Measurements from ENCODE around the gene PXK.

PXK gene

DNA sequence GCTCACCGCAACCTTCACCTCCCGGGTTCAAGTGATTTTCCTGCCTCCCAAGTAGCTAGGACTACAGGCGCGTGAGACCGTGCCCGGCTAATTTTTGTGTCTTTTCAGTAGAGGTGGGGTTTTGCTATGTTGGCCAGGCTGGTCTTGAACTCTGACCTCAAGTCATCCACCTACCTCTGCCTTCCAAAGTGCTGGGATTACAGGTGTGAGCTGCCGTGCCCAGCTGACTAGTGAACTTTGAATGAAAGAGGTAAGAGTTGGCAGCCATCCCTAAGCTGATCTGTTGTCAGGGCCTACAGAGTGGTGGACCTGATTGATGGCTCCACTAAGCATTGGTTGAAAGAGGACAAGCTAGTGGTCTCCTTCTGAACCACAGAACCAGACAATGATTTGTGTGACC lies 15.3 kb downstream of the PXK start:
- no peak for DNase-seq (ENCODE audit: low read depth in 2 of 2)

- DNase-seq (ENCODE audit: low read depth in 2 of 2), result no peak
Measured at GRCh38 chr3:58349792-58350626, 17.3 kb downstream of the PXK start.

DNA sequence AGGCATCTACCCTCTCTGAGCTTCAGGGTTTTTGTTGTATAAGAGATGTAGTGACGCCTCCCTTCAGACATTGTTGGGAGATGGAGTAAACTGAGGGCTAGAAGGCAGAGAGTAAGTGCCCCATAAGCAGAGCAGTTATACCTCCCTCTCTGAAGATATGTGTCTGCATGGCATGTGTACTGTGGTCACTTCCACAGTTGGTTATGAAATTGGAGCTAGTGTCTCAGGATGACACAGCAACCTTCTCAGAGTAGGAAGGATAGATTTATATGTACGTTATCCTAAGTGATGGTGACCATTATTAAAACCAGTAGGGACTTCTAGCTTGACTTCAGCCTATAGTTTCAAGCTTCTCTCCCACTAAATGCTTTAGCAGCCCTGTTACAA lies 17.9 kb downstream of the PXK start:
- no peak for DNase-seq (ENCODE audit: low read depth in 2 of 2)

- no peak for DNase-seq (ENCODE audit: low read depth in 2 of 2)
Measured at GRCh38 chr3:58351920-58352319, 19.2 kb downstream of the PXK start.

GRCh38 chr3:58352626-58353025 lies 19.9 kb downstream of the PXK start:
- no peak for DNase-seq (ENCODE audit: low read depth in 2 of 2)

DNA sequence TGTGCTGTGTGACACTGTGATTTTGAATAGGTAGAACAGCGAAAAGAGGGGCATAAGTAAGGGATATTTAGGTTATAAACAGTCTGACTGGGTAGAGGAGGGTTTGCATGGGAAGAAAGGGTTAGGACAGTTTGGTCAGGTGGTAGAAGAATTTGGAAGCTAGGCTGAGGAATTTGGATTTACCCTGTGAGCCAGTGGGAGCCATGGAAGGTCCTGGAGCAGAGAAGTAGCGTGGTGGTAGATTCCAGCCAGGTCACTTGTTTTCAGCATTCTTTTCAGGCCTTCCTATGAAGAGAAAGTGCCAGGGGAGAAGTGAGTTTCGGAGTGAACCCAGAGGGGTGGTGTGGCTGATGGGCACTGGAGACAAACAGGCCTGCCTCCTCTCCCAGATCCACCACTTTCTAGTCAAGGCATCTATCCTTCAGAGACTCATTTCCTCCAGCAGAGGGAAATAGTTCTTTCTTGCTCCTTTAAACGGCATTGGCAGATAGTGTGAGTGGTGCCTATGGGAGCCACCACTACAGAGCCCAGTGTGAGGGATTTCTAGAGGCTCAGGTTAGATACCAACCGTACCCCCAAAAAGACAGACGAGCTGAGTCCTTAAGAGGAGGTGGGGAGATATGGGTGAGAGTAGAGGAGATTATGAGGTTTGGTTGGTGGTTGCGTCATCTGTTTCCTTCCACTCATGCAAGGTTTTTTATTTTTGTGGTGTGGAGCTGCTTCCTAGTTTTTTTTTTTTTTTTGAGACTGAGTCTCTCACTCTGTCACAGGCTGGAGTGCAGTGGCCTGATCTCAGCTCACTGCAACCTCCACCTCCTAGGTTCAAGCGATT lies 21.2 kb downstream of the PXK start:
- no peak for DNase-seq (ENCODE audit: low read depth in 2 of 2)

DNA sequence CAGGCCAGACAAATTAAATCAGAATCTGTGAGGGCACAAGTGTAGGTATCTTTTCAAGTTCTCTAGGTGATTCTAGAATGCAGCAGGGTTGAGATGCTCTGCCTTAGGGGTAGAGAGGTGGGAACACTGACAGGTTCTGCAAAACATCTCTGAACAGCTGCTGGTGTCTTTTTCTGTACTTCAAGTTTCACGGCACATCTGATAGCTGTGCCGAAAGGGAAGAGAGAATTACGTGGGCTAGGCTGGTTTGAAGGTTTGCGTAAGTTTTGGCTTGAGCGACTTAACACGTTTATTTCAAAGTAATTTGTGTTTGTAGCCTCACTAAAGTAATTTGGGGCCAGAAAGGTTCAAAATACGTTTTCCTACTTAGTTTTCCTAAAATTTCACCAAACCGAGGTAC lies 22.5 kb downstream of the PXK start:
- DNase-seq (ENCODE audit: low read depth in 2 of 2), result no peak

- DNase-seq (ENCODE audit: low read depth in 2 of 2), result no peak
Measured at GRCh38 chr3:58356054-58356453, 23.4 kb downstream of the PXK start.

- DNase-seq (ENCODE audit: low read depth in 2 of 2), result no peak
Measured at GRCh38 chr3:58357402-58357801, 24.7 kb downstream of the PXK start.

DNA sequence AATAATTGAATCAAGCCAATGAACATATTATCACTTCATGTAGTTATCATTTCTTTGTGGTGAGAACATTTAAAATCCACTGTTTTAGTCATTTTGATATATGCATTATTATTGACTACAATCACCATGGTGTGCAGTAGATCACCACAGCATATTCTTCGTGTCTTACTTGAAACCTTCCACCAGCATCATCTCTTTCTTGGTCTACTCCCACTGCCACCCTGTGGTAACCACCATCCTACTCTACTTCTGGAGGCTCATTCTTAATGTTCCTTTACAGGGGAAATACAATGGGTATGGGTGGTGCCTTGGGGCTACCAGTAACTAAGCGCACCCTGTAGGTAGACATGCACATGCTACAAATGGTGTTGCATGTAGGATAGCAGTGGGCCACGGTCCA lies 25.4 kb downstream of the PXK start:
- DNase-seq (ENCODE audit: low read depth in 2 of 2), result no peak

DNA sequence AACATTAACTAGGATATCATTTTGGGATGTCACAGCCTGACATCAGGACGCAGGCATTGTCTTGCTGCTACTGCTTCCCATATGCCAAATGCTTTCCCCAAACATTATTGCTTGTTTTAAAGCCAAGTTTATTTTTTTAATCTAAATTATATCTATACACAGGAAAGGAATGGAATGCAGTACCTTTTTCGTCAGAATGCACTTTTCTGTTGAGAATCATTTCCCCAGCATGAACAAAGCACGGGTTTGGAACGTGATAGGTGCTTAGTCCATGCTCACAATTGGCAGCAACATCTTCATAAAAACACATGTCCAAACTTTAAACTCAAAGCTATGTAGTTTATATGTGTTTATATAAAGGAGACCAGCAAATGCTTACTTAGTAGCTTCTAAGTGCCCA lies 26.1 kb downstream of the PXK start:
- no peak for DNase-seq (ENCODE audit: low read depth in 2 of 2)

DNA sequence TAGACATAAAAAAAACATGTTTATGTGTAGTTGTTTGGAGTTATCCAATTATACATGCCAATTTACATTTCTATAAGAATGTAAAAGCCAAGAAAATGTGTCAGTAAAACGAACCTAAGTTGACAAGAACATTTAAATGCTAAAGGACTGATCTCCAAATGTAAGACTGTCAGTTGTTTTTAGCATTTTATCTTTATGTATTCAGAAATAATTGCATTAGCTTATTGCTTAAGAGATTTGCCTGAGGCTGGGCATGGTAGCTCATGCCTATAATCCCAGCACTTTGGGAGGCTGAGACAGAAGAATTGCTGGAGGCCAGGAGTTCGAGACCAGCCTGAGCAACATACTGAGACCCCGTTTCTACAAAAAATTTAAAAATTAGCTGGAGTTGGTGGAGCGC lies 26.9 kb downstream of the PXK start:
- no peak for DNase-seq (ENCODE audit: low read depth in 2 of 2)

DNA sequence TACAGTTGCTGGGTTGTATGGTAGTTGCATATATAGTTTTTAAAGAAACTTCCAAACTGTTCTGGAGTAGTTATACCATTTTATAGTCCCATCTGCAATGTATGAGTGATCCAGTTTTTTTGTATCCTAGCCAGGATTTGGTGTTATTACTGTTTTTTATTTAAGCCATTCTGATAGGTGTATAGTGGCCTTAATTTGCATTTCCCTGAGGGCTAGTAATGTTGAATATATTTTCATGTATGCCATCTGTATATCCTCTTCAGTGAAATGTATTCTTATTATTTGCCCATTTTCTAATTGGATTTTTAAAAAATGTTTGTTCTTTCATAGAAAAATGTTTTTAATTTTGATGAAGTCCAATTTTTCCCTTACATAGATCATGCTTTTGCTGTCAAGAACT lies 29.2 kb downstream of the PXK start:
- no peak for DNase-seq (ENCODE audit: low read depth in 2 of 2)

DNA sequence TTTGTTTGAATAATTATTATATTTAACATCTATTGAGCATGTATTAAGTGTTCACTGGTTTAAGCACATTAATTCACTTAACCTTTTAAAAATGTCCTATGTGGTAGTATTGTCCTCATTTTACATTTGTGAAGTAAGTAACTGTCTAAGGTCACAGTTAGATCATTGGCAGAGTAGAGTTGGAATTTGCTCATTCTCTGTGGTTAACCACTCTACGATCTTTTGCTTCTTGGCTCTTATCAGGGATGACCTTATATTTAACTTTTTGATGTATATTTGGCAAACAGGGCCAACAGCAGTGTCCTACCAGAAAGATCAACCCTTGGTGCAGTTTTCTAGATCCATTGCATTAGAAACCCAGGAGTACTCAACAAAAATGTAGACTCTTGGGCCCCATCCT lies 34.0 kb downstream of the PXK start:
- DNase-seq (ENCODE audit: low read depth in 2 of 2), result no peak

DNA sequence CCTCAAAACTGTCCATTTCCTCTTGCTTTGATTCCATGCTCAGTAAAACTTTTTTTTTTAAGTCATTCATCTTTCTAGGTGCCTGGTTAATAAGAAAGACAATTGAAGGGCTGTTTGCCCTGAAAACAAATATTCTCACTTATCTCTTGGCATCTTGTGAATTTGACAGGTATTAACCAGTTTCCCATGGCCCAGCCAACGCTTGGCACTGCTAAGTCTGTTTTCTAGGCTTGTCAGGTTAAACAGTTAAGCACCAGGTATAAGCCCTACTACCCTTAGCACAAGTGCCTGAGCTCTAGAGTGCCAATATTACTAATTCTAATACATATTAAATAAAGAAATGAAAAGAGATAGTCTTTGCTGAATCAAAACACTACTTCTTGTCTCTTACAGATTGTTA lies 36.3 kb downstream of the PXK start:
- DNase-seq (ENCODE audit: low read depth in 2 of 2), result no peak

GRCh38 chr3:58369876-58370275 lies 37.2 kb downstream of the PXK start:
- no peak for DNase-seq (ENCODE audit: low read depth in 2 of 2)

DNA sequence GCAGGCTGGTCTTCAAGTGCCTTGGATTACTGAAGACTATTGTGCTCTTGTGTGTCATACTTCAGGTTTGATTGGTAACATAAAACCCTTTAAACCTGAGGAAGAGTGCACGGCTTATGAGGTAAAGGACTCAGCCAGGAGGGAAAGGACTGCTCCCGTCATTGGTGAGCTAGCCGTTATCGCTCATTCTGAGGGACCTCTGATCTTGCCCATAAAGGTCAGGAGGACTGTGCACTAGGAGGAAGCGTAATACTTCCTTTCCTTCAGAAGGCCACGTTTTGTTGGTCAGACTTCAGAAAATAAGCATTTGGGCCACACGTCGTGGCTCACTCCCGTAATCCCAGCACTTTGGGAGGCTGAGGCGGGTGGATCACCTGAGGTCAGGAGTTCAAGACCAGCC lies 37.7 kb downstream of the PXK start:
- DNase-seq (ENCODE audit: low read depth in 2 of 2), result no peak

- no peak for DNase-seq (ENCODE audit: low read depth in 2 of 2)
Measured at GRCh38 chr3:58371754-58372153, 39.1 kb downstream of the PXK start.

DNA sequence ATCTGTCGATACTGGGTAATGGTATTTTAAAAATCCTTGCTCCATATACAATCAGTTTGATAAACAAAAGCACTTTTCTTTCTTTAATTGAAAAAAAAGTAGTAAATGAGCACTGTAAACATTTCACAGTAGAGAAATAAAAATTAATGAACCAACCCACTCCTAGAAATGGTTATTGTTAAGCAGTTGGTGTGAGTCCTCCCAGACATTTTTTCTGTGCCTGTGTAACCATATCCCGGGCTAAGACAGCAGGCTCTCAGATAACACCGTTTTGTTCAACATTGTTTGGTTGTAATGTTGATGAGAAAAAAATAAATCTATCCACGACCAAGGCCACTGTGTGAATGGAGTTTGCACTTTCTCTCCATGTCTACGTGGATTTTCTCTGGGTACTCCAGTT lies 42.6 kb downstream of the PXK start:
- DNase-seq (ENCODE audit: low read depth in 2 of 2), result no peak

DNA sequence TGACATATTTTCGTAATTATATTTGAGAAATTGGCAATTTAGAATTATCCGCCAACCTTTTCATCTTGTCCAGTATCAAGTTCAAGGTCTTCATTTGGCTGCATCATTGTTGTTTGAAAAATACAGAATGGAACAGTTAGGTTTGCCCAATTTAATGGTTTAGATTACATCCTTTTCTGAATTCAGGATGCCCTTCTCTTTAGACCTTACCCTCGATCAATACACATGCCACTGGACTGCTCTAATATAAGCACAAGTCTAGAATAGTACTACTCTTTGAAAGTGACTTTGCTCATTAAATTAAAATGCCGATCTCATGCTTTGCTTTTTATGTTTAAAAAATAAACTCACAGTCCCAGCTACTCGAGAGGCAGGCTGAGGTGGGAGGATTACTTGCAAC lies 44.5 kb downstream of the PXK start:
- no peak for DNase-seq (ENCODE audit: low read depth in 2 of 2)

DNA sequence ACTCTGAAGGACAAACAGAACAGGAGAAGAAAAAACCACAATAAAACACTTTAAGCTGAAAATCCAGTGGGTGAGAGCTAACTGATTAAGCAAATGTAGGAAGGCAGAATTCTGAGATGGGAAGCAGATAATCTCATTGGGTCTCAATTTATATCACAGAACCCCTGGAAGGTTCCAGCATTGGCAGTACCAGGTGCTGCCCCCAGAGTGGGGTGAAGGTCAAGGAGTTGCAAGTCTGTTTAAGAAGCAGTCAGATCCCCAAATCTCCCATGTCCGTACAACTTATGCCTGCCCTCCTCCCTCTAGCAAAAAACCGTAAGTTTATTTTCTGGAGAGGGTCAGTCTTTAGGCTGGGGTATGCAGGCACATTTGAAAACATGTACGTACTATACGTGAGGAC lies 45.1 kb downstream of the PXK start:
- no peak for DNase-seq (ENCODE audit: low read depth in 2 of 2)

DNA sequence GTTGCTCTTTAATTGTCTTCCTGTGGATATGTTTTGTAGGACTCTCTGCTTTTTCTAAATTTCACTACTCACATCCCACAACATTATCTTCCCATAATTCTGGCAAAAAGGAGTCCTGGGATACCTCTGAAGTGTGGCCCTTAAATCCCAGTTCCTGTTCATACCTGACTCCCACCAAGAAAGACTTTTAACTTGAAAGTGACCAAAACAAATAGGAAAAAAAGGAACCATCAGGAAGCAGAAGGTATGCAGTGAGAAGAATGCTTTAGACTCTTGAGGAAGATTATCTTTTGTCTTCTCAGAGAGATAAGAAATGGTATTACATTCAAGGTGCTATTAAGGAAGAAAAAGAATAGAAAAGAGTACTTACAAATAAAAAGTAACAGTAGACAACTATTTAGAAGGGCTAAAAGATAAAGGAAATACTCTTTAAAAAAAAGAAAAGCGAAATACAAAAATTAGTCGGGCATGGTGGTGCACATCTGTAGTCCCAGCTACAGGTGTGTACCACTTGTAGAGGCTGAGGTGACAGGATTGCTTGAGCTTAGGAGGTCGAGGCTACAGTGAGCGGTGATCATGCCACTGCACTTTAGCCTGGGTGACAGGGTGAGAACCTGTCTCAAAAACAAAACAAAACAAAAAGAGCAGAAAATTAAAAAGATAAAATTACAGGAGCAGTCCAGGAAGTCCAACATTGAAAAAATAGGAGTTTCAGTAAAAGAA lies 46.8 kb downstream of the PXK start:
- no peak for DNase-seq (ENCODE audit: low read depth in 2 of 2)

GRCh38 chr3:58383476-58383875 lies 50.8 kb downstream of the PXK start:
- DNase-seq (ENCODE audit: low read depth in 2 of 2), result no peak

Data from stimulated activated CD4-positive, alpha-beta T cell treated with anti-CD3 and anti-CD28 coated beads, Interleukin-12 subunit alpha, Interleukin-12 subunit beta, amount 100 ng/mL, for 24 hours (primary cell).